Measurements from ENCODE around the gene C11orf52. TPM values are rescaled to one million over a fixed set of nuclear protein-coding genes. Genes with fewer than 3 reads are reported as not detected.
A peak's percentile ranks its signal among the peaks of the same experiment; 100 is the strongest.

The C11orf52 gene
- total RNA-seq, 2 experiments from 2014 or later: not detected

- TF ChIP-seq, protein P1, sequence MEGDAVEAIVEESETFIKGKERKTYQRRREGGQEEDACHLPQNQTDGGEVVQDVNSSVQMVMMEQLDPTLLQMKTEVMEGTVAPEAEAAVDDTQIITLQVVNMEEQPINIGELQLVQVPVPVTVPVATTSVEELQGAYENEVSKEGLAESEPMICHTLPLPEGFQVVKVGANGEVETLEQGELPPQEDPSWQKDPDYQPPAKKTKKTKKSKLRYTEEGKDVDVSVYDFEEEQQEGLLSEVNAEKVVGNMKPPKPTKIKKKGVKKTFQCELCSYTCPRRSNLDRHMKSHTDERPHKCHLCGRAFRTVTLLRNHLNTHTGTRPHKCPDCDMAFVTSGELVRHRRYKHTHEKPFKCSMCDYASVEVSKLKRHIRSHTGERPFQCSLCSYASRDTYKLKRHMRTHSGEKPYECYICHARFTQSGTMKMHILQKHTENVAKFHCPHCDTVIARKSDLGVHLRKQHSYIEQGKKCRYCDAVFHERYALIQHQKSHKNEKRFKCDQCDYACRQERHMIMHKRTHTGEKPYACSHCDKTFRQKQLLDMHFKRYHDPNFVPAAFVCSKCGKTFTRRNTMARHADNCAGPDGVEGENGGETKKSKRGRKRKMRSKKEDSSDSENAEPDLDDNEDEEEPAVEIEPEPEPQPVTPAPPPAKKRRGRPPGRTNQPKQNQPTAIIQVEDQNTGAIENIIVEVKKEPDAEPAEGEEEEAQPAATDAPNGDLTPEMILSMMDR (IDR thresholded peaks at IDR 0.05): no peak
- Mint-ChIP-seq H3K4me3 (no peak overlapping the region), H3K27ac (no peak overlapping the region), H3K36me3 (ENCODE audit: low read depth) (no peaks in the 10 kb centered on the region), H3K4me1 (ENCODE audit: low read depth) (no peaks in the 10 kb centered on the region), H3K9me3 (no peaks in the 10 kb centered on the region), H3K27me3 (no peaks in the 10 kb centered on the region)
- no peak for DNase-seq
- intact Hi-C loops (cut with micrococcal nuclease): no loop called here
- ATAC-seq: no peak
- POLR2A ChIA-PET: no interaction called here
- CTCF ChIA-PET: interaction anchor here (2.4 kb wide), 1 partner anchor 23 kb away, joined by 13 read pairs; no protein-coding TSS in a partner anchor
Observed at GRCh38 chr11:111957663-111958444, 39.1 kb downstream of the C11orf52 start.

DNA sequence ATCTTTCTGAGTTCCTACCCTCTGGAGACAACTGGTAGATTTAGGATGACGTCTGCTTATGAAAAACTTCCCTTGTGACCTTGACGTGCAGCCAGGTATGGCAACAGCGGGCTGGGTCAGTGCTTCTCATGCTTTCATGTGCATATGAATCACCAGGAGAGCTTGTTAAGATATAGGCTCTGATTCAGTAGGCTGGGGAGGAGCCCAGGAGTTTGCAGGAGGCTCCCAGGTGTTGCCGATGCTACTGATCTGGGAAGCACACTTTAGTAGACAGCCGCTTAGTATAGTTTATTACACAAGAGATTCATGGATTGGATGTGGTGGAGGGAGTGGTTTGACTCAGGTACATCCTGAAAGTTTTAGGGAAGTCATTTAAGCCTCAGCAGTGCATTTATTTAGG is 42.2 kb downstream of the C11orf52 start:
- no peaks in the 10 kb centered on the region for H3K36me3 Mint-ChIP-seq (ENCODE audit: low read depth)
- TF ChIP-seq, protein P1 (IDR thresholded peaks at IDR 0.05): no peak
- no peaks in the 10 kb centered on the region for H3K9me3 Mint-ChIP-seq
- intact Hi-C loops (cut with micrococcal nuclease): no loop called here
- H3K27me3 Mint-ChIP-seq: no peaks in the 10 kb centered on the region
- ChIA-PET CTCF (interaction anchor here (0.6 to 1.7 kb wide), 5 partner anchors 15 to 114 kb away, joined by 3 to 5 read pairs (median 3); no protein-coding TSS in a partner anchor), POLR2A (no interaction called here)
- H3K4me1 Mint-ChIP-seq (ENCODE audit: low read depth): no peaks in the 10 kb centered on the region
- H3K27ac Mint-ChIP-seq: no peak overlapping the region
- DNase-seq: no peak
- no peak overlapping the region for H3K4me3 Mint-ChIP-seq
- ATAC-seq: no peak

GRCh38 chr11:111961389-111962300 is 42.9 kb downstream of the C11orf52 start:
- TF ChIP-seq, protein P1 (IDR thresholded peaks at IDR 0.05): no peak
- Mint-ChIP-seq H3K4me1 (ENCODE audit: low read depth) (no peaks in the 10 kb centered on the region), H3K27ac (no peak overlapping the region), H3K4me3 (no peak overlapping the region), H3K9me3 (no peaks in the 10 kb centered on the region), H3K36me3 (ENCODE audit: low read depth) (no peaks in the 10 kb centered on the region), H3K27me3 (no peaks in the 10 kb centered on the region)
- CTCF ChIA-PET: interaction anchor here (0.6 to 1.7 kb wide), 6 partner anchors 17 to 140 kb away, joined by 3 to 5 read pairs (median 3); no protein-coding TSS in a partner anchor
- intact Hi-C loops (cut with micrococcal nuclease): no loop called here
- ATAC-seq (no peak), DNase-seq (no peak)
- POLR2A ChIA-PET: interaction anchor here (0.6 kb wide), 1 partner anchor 37 kb away, joined by 3 read pairs; no protein-coding TSS in a partner anchor

DNA sequence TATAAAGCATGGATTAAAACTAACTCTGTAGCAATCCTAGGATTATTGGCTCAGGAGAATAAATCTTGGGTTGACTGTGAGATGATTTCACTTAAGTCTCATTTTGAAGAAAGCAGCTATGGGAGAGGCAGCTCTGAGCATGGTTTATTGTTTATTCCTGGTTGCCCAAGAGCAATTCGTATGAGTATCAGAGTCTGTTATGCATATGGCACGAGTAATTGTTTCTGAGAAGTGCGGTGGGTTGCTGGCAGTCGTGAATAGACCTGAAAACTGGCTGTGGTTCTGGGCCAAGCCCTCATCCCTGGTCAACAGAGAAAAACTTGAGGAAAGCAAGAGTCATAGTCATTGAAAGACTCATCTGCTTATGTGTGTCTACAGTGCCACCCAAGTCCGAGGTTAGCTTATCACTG is 45.2 kb downstream of the C11orf52 start:
- ChIA-PET CTCF (interaction anchor here (1.4 kb wide), 2 partner anchors 14 to 25 kb away, joined by 4 read pairs; no protein-coding TSS in a partner anchor), POLR2A (interaction anchor here (0.7 kb wide), 1 partner anchor 275 kb away, joined by 3 read pairs; no protein-coding TSS in a partner anchor)
- no peaks in the 10 kb centered on the region for H3K4me1 Mint-ChIP-seq (ENCODE audit: low read depth)
- H3K4me3 Mint-ChIP-seq: no peak overlapping the region
- no peaks in the 10 kb centered on the region for H3K27me3 Mint-ChIP-seq
- TF ChIP-seq, protein P1 (IDR thresholded peaks at IDR 0.05): no peak
- intact Hi-C loops (cut with micrococcal nuclease): no loop called here
- ATAC-seq (peak; percentile 37), DNase-seq (no peak)
- no peaks in the 10 kb centered on the region for H3K9me3 Mint-ChIP-seq
- no peak overlapping the region for H3K27ac Mint-ChIP-seq
- H3K36me3 Mint-ChIP-seq (ENCODE audit: low read depth): no peaks in the 10 kb centered on the region

Measured in activated CD8-positive, alpha-beta T cell treated with anti-CD3 and anti-CD28 coated beads for 36 hours (primary cell).